HCT116 (cell line): ENCODE data around the gene RNASE8. TPM values are rescaled to one million over a fixed set of nuclear protein-coding genes. Genes with fewer than 3 reads are reported as not detected.

Experiments
- ATAC-seq: fragments of 200-7000 bp; cut with Tn5 transposase; 2 replicates; pipeline ENCODE4 v1.9.1; 2020; ENCODE audit warnings: mild to moderate bottlenecking, moderate library complexity
- BruUV-seq: library from RNA; stranded (reverse); fragments of 400-500 nt; replicated peaks from 2 replicates; lab custom pipeline; 2021; lab: Mats Ljungman, UMichigan
- CTCF ChIA-PET: fragments of 300-600 bp; sonication (Branson Sonifier 250); formaldehyde crosslinking; loops from one replicate; lab custom pipeline; 2021; ENCODE audit warnings: antibody characterized with exemption; lab: Charles Lee
- POLR2A ChIA-PET: fragments of 300-600, 350-600 bp; sonication (Branson Sonifier 250); formaldehyde crosslinking; loops from one replicate; lab custom pipeline; 2021; ENCODE audit warnings: antibody characterized with exemption; lab: Charles Lee
- RAD21 ChIA-PET, 2 experiments: fragments of 300-600 bp; sonication (Branson Sonifier 250); formaldehyde crosslinking; loops; one replicate each; lab custom pipeline; 2023; ENCODE audit warnings: low total read pairs in 2 of 2; ENCODE audit not compliant: uncharacterized antibody in 2 of 2, unreplicated experiment in 2 of 2, low non-redundant PET in 1 of 2; lab: Charles Lee
- DNase-seq: peaks from one replicate; pipeline ENCODE4 v3.0.0-alpha.2; 2010; ENCODE audit warnings: low read depth, low spot score
- H2AFZ ChIP-seq: fragments of 200-600 bp; shearing (Covaris generic), sonication (generic); 2 replicates; pipeline ENCODE4 v1.6.1; 2017; ENCODE audit warnings: low read depth, mixed run types, mixed read lengths, antibody characterized with exemption, low read length; ENCODE audit not compliant: poor library complexity, severe bottlenecking
- H3K27ac ChIP-seq: 2 replicates; pipeline ENCODE4 v1.5.1; 2012; ENCODE audit warnings: low read depth, low read length
- H3K27me3 ChIP-seq: fragments of 200-600 bp; sonication (generic); 2 replicates; pipeline ENCODE4 v1.6.1; 2016; ENCODE audit warnings: mixed run types, low read length, mixed read lengths; ENCODE audit not compliant: insufficient read depth
- H3K36me3 ChIP-seq, 2 experiments: fragments of 200-500 bp in 1 of 2; fragments of 200-600 bp in 1 of 2; sonication (Bioruptor generic) in 1 of 2; sonication (generic) in 1 of 2; 2 replicates each; pipeline versions ENCODE4 v1.5.1 to v1.6.1; 2014 to 2016; ENCODE audit warnings: low read length in 2 of 2, inconsistent platforms in 1 of 2, mixed read lengths in 1 of 2, mixed run types in 1 of 2; ENCODE audit not compliant: insufficient read depth in 2 of 2, control insufficient read depth in 1 of 2
- H3K4me1 ChIP-seq, 2 experiments: fragments of 200-600 bp in 1 of 2; sonication (generic) in 1 of 2; 2 replicates each; pipeline versions ENCODE4 v1.5.1 to v1.6.1; 2012 to 2017; ENCODE audit warnings: low read length in 2 of 2, inconsistent platforms in 1 of 2, mild to moderate bottlenecking in 1 of 2, mixed read lengths in 1 of 2, mixed run types in 1 of 2, moderate library complexity in 1 of 2; ENCODE audit not compliant: insufficient read depth in 2 of 2, control insufficient read depth in 1 of 2
- H3K4me2 ChIP-seq: fragments of 200-600 bp; sonication (generic); 2 replicates; pipeline ENCODE4 v1.6.1; 2017; ENCODE audit warnings: mixed run types, low read length, mixed read lengths
- H3K4me3 ChIP-seq, 2 experiments: fragments of 200-600 bp in 1 of 2; sonication (generic) in 1 of 2; replicated peaks in 1 of 2; 2 replicates each; pipeline ENCODE4 v1.5.1; 2011 to 2016; ENCODE audit warnings: low read length in 2 of 2, control low read depth in 1 of 2, low read depth in 1 of 2, mild to moderate bottlenecking in 1 of 2, mixed read lengths in 1 of 2, mixed run types in 1 of 2
- H3K79me2 ChIP-seq: fragments of 200-600 bp; sonication (generic); 2 replicates; pipeline ENCODE4 v1.6.1; 2017; ENCODE audit warnings: mild to moderate bottlenecking, mixed run types, low read length, moderate library complexity, mixed read lengths; ENCODE audit not compliant: insufficient read depth
- H3K9ac ChIP-seq: fragments of 200-600 bp; sonication (generic); 2 replicates; pipeline ENCODE4 v1.6.1; 2016; ENCODE audit warnings: low read length, mixed read lengths
- H3K9me2 ChIP-seq: fragments of 200-600 bp; sonication (generic), shearing (Covaris generic); 2 replicates; pipeline ENCODE4 v1.6.1; 2017; ENCODE audit warnings: mixed run types, mild to moderate bottlenecking, moderate library complexity; ENCODE audit not compliant: insufficient read depth
- H3K9me3 ChIP-seq, 2 experiments: fragments of 200-500 bp in 1 of 2; fragments of 200-600 bp in 1 of 2; sonication (Bioruptor generic) in 1 of 2; sonication (generic) in 1 of 2; 2 replicates each; pipeline ENCODE4 v1.6.1; 2014 to 2017; ENCODE audit warnings: low read length in 2 of 2, mixed read lengths in 2 of 2, inconsistent platforms in 1 of 2, low read depth in 1 of 2, mild to moderate bottlenecking in 1 of 2, mixed run types in 1 of 2, moderate library complexity in 1 of 2; ENCODE audit not compliant: control insufficient read depth in 1 of 2, insufficient read depth in 1 of 2
- H4K20me1 ChIP-seq: fragments of 200-600 bp; sonication (generic), shearing (Covaris generic); 2 replicates; pipeline ENCODE4 v1.6.1; 2017; ENCODE audit warnings: mixed run types, mild to moderate bottlenecking, moderate library complexity; ENCODE audit not compliant: insufficient read depth
- ATF3 ChIP-seq: IDR thresholded peaks from 2 replicates; pipeline ENCODE4 v1.6.1; 2012
- EGR1 ChIP-seq: IDR thresholded peaks from 2 replicates; pipeline ENCODE4 v1.6.1; 2012; ENCODE audit warnings: low read depth
- EZH2 ChIP-seq: fragments of 200-600 bp; sonication (generic); IDR thresholded peaks from 2 replicates; pipeline ENCODE4 v1.6.1; 2017; ENCODE audit warnings: antibody characterized with exemption, mixed run types
- FOSL1 ChIP-seq: IDR thresholded peaks from 2 replicates; pipeline ENCODE4 v1.6.1; 2012; ENCODE audit warnings: low read depth
- RAD21 ChIP-seq: IDR thresholded peaks from 2 replicates; pipeline ENCODE4 v1.6.1; 2012; ENCODE audit warnings: low read depth, mild to moderate bottlenecking
- TCF7L2 ChIP-seq: IDR thresholded peaks from 2 replicates; pipeline ENCODE4 v1.7.0; 2011; ENCODE audit warnings: borderline replicate concordance, inconsistent platforms; ENCODE audit not compliant: insufficient read depth, insufficient read length; ENCODE audit errors: extremely low read depth
- YY1 ChIP-seq: IDR thresholded peaks from 2 replicates; pipeline ENCODE4 v1.6.1; 2011; ENCODE audit warnings: low read length, low read depth, moderate library complexity, mild to moderate bottlenecking; ENCODE audit not compliant: insufficient replicate concordance; ENCODE audit errors: extremely low read depth
- ZNF274 ChIP-seq: fragments of 200-500 bp; sonication (Bioruptor generic); IDR thresholded peaks from 2 replicates; pipeline ENCODE4 v1.6.1; 2014; ENCODE audit warnings: mild to moderate bottlenecking, low read depth, low read length, inconsistent platforms
- intact Hi-C: fragments of 100-400 bp; cut with micrococcal nuclease; formaldehyde crosslinking; loops from 2 replicates; pipeline ENCODE4 v1.10.0; 2022
- total RNA-seq: library from RNA; stranded (reverse); gene quantifications from one replicate; pipeline ENCODE4 v1.2.1, GENCODE V29; 2021; ENCODE audit not compliant: unreplicated experiment
- TF ChIP-seq, protein P1 (sequence below), 3 experiments: fragments of 200-600 bp in 1 of 3; sonication (generic) in 1 of 3; IDR thresholded peaks in 2 of 3; conservative IDR thresholded peaks in 1 of 3; 2 replicates each; pipeline ENCODE4 v1.5.1; 2012 to 2017; ENCODE audit warnings: low read depth in 2 of 3, low read length in 2 of 3, antibody characterized with exemption in 1 of 3, borderline replicate concordance in 1 of 3, control low read depth in 1 of 3, mild to moderate bottlenecking in 1 of 3, mixed read lengths in 1 of 3, mixed run types in 1 of 3, moderate library complexity in 1 of 3; ENCODE audit not compliant: insufficient read depth in 1 of 3

RNASE8 gene
- total RNA-seq, 1 experiment from 2014 or later: not detected

DNA sequence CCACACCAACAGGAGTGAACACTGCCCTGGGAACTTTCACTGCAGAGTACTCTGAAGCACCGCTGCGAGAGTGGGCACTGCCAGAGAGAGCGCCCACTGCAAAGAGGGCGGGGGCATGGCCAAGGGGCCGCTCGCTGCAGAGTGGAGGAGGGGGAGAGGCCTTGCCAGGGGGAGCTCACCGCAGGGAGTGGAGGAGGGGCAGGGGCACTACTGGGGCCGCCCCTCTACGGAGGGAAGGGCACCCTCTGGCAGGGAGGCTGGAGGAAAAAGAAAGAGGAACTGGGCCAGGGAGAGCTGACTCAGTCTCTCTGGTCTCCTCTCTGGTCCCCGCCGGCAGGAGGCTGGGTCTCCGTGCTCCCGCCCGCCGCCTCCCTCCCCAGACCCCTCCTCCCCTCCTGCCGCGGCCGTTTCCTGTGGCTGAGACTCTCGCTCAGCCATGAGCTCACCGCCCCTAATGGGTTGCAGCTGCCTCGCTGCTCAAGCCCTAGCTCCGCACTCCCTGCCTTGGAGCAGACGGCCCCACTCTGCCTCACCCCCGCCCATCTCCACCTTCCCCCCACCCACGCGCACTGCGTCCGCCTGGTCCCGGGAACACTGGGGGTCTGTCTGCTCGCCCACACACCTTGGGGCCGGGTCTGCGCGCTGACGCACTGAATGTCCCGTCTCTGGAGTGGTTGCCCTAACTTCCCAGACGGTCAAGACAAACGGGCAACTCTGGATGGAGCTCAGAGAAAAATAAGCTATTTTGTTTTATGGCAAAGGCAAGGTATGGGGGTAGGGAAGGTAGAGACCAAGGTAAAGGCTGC lies 13.8 kb downstream of the RNASE8 start:
- RAD21 ChIA-PET: interaction anchor here (0.6 to 1.8 kb wide), 3 partner anchors 17 to 57 kb away, joined by 3 to 6 read pairs (median 3); no protein-coding TSS in a partner anchor
- peak overlapping the region; percentile 60; the same call in 1 of the 2 replicates for H3K9ac ChIP-seq
- no peaks in the 10 kb centered on the region for H3K79me2 ChIP-seq
- peaks cover 7 to 28% of the 10 kb centered on the region in 2 experiments for H3K4me1 ChIP-seq
- no TSS peak for BruUV-seq
- H3K9me2 ChIP-seq: no peaks in the 10 kb centered on the region
- 0 out of 2 replicates have a peak, but pooled peaks cover 4% of the 10 kb centered on the region for H3K27me3 ChIP-seq
- intact Hi-C loops: no loop called here
- H4K20me1 ChIP-seq: no peaks in the 10 kb centered on the region
- no peak overlapping the region for H3K27ac ChIP-seq
- peak overlapping the region; percentile 97 for H3K4me2 ChIP-seq
- H3K9me3 ChIP-seq: no peaks in the 10 kb centered on the region
- TF ChIP-seq ATF3: no peak
- TF ChIP-seq, protein P1, sequence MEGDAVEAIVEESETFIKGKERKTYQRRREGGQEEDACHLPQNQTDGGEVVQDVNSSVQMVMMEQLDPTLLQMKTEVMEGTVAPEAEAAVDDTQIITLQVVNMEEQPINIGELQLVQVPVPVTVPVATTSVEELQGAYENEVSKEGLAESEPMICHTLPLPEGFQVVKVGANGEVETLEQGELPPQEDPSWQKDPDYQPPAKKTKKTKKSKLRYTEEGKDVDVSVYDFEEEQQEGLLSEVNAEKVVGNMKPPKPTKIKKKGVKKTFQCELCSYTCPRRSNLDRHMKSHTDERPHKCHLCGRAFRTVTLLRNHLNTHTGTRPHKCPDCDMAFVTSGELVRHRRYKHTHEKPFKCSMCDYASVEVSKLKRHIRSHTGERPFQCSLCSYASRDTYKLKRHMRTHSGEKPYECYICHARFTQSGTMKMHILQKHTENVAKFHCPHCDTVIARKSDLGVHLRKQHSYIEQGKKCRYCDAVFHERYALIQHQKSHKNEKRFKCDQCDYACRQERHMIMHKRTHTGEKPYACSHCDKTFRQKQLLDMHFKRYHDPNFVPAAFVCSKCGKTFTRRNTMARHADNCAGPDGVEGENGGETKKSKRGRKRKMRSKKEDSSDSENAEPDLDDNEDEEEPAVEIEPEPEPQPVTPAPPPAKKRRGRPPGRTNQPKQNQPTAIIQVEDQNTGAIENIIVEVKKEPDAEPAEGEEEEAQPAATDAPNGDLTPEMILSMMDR (IDR thresholded peaks at IDR 0.05 in 2 of 3, conservative IDR thresholded peaks at IDR 0.05 in 1 of 3; ENCODE audit: borderline replicate concordance in 1 of 3, insufficient read depth in 1 of 3, low read depth in 2 of 3, low read length in 2 of 3): no peak
- TF ChIP-seq YY1: no peak
- no peak for TF ChIP-seq EZH2
- TF ChIP-seq FOSL1: no peak
- TF ChIP-seq EGR1: no peak
- no peak for TF ChIP-seq TCF7L2
- no peak for TF ChIP-seq RAD21
- TF ChIP-seq ZNF274: no peak
- TF ChIP-seq, all 23 proteins: peak for 0
- DNase-seq (no peak), ATAC-seq (no peak)
- H2AFZ ChIP-seq: no peak overlapping the region
- H3K4me3 ChIP-seq: peak overlapping the region; percentile 61 to 74
- CTCF ChIA-PET: interaction anchor here (0.6 to 2.4 kb wide), 8 partner anchors 16 to 386 kb away, joined by 3 to 10 read pairs (median 4); no protein-coding TSS in a partner anchor
- POLR2A ChIA-PET: no interaction called here
- H3K36me3 ChIP-seq: no peaks in the 10 kb centered on the region
